ENCODE results near the gene ADAMTS18. TPM values are rescaled to one million over a fixed set of nuclear protein-coding genes. Genes with fewer than 3 reads are reported as not detected.

Gene ADAMTS18
- total and polyA plus RNA-seq, 2 of the 8 experiments (the other 6 are each of a cell fraction or from before 2014, with no cell fraction given): 0.05 to 0.19 TPM

GRCh38 chr16:77468831-77469230 lies 34.0 kb upstream of the ADAMTS18 start:
- no peaks in the 10 kb centered on the region for H3K79me1 ChIP-seq (ENCODE audit: low read depth, low read length)
- no peak overlapping the region for H3K18ac ChIP-seq (ENCODE audit: extremely low read depth, low read length)
- H3K36me3 ChIP-seq (ENCODE audit: control insufficient read depth in 2 of 4, insufficient read depth in 4 of 4, low read length in 3 of 4): no peaks in the 10 kb centered on the region
- no peaks in the 10 kb centered on the region for H3K9me3 ChIP-seq (ENCODE audit: insufficient read depth in 2 of 2, low read depth in 1 of 2, low read length in 1 of 2)
- no peak overlapping the region for H3K27ac ChIP-seq (ENCODE audit: low read depth, low read length)
- no peak overlapping the region for H3K4ac ChIP-seq (replicated peaks; ENCODE audit: insufficient read length, low read depth, low read length)
- no peak overlapping the region for H4K5ac ChIP-seq (ENCODE audit: insufficient read length, low read depth, low read length)
- CTCF ChIA-PET (ENCODE audit: partially characterized antibody): no interaction called here
- H3K23ac ChIP-seq (ENCODE audit: insufficient read length): no peak overlapping the region
- H3K56ac ChIP-seq (replicated peaks; ENCODE audit: insufficient read length, low read depth, low read length): no peak overlapping the region
- H2BK12ac ChIP-seq (ENCODE audit: low read depth, low read length): no peak overlapping the region
- H3K4me2 ChIP-seq (ENCODE audit: insufficient read depth in 1 of 2, low read depth in 2 of 2, low read length in 2 of 2): no peak overlapping the region
- POLR2A ChIA-PET (ENCODE audit: partially characterized antibody): no interaction called here
- no peak overlapping the region for H4K91ac ChIP-seq (replicated peaks; ENCODE audit: insufficient read length, low read length)
- no peak for DNase-seq (ENCODE audit: low read depth in 1 of 2, low spot score in 2 of 2)
- H3K4me1 ChIP-seq (replicated peaks in 1 of 4; ENCODE audit: control insufficient read depth in 3 of 4, insufficient read depth in 4 of 4, low read length in 3 of 4): no peaks in the 10 kb centered on the region; a peak in 1 of 7 replicates
- H3K79me2 ChIP-seq (ENCODE audit: control insufficient read depth in 1 of 2, insufficient read depth in 2 of 2, low read length in 2 of 2): no peaks in the 10 kb centered on the region
- no peak overlapping the region for H4K8ac ChIP-seq (ENCODE audit: extremely low read depth, insufficient read depth, low read length)
- H2BK5ac ChIP-seq (ENCODE audit: low read depth, low read length): no peak overlapping the region
- TF ChIP-seq SIN3A (conservative IDR thresholded peaks at IDR 0.05 in 1 of 2, IDR thresholded peaks at IDR 0.05 in 1 of 2; ENCODE audit: low read depth in 1 of 2, low read length in 2 of 2) (no peak), RAD21 (IDR thresholded peaks at IDR 0.05 in 1 of 2, conservative IDR thresholded peaks at IDR 0.05 in 1 of 2; ENCODE audit: low read depth in 2 of 2, low read length in 2 of 2) (no peak), BRCA1 (IDR thresholded peaks at IDR 0.05; ENCODE audit: low read depth, low read length) (no peak), ATF3 (IDR thresholded peaks at IDR 0.05; ENCODE audit: insufficient read depth, low read depth, low read length) (no peak), KDM4A (IDR thresholded peaks at IDR 0.05; ENCODE audit: low read depth, low read length, severe bottlenecking) (no peak), CHD2 (IDR thresholded peaks at IDR 0.05; ENCODE audit: low read length) (no peak), SUZ12 (IDR thresholded peaks at IDR 0.05; ENCODE audit: low read length) (no peak), FOSL1 (IDR thresholded peaks at IDR 0.05; ENCODE audit: insufficient read depth, low read depth, low read length) (no peak)
- H3K27me3 ChIP-seq (replicated peaks in 1 of 4; ENCODE audit: control insufficient read depth in 3 of 4, extremely low read depth in 1 of 4, insufficient read depth in 3 of 4, low read length in 3 of 4): no peaks in the 10 kb centered on the region
- 63% methylated on average over 3 of the region's 3 CpGs; no CpG with 5 or more reads in 1 of the 2 experiments for WGBS, 2 experiments (ENCODE audit: extremely low coverage in 1 of 2, insufficient coverage in 1 of 2, insufficient read length in 1 of 2, insufficient replicate concordance in 2 of 2, low coverage in 1 of 2, low lambda C conversion rate in 2 of 2, missing lambda C conversion rate in 1 of 2)
- H2AK5ac ChIP-seq (ENCODE audit: low read depth, low read length): no peak overlapping the region
- H3K14ac ChIP-seq (ENCODE audit: insufficient read length): no peak overlapping the region
- H3K23me2 ChIP-seq (ENCODE audit: low read depth, low read length): no peaks in the 10 kb centered on the region
- no peak for FAIRE-seq
- no peak overlapping the region for H2BK120ac ChIP-seq (replicated peaks; ENCODE audit: low read depth, low read length)
- no peak overlapping the region for H2AFZ ChIP-seq (ENCODE audit: low read length)
- H2BK15ac ChIP-seq (ENCODE audit: low read length): no peak overlapping the region
- H3K4me3 ChIP-seq (ENCODE audit: extremely low read depth in 1 of 4, insufficient read depth in 2 of 4, low read depth in 3 of 4, low read length in 4 of 4): no peak overlapping the region
- H2BK20ac ChIP-seq (ENCODE audit: low read length): no peak overlapping the region
- no peaks in the 10 kb centered on the region for H4K20me1 ChIP-seq (replicated peaks in 1 of 2; ENCODE audit: control insufficient read depth in 1 of 2, insufficient read depth in 2 of 2, low read length in 2 of 2)
- H3K9ac ChIP-seq (replicated peaks in 1 of 4; ENCODE audit: extremely low read depth in 1 of 4, low read depth in 3 of 4, low read length in 3 of 4): no peak overlapping the region

Data from H1 (cell line).